GM18873 (cell line): ENCODE measurements around the gene MRPL54.
"Not testable (repeated sequence)": the region's sequence is repeated elsewhere in the genome, so short reads cannot be mapped to it uniquely, and the experiment has no call there.

Experiments
- ATAC-seq: cut with Tn5 transposase; IDR thresholded peaks from one replicate; pipeline ENCODE4 v1.9.1; 2021; ENCODE audit warnings: mild to moderate bottlenecking, moderate library complexity, moderate number of reproducible peaks; ENCODE audit not compliant: unreplicated experiment, low FRiP score

MRPL54 gene

GRCh38 chr19:3807131-3807480, 44.6 kb downstream of the MRPL54 start:
- ATAC-seq: no peak

- ATAC-seq: no peak
Measured at GRCh38 chr19:3807574-3808354, 45.3 kb downstream of the MRPL54 start.

GRCh38 chr19:3808420-3809143, 46.1 kb downstream of the MRPL54 start:
- no peak for ATAC-seq

- ATAC-seq: no peak
Measured at GRCh38 chr19:3809881-3810707, 47.6 kb downstream of the MRPL54 start.

- no peak for ATAC-seq
Measured at GRCh38 chr19:3810708-3811355, 48.4 kb downstream of the MRPL54 start.

- ATAC-seq: no peak
Measured at GRCh38 chr19:3813473-3814392, 51.3 kb downstream of the MRPL54 start.

GRCh38 chr19:3814648-3815047, 52.2 kb downstream of the MRPL54 start:
- no peak for ATAC-seq

- not testable (repeated sequence) for ATAC-seq
Measured at GRCh38 chr19:3816148-3816547, 53.7 kb downstream of the MRPL54 start.

GRCh38 chr19:3816566-3817218, 54.2 kb downstream of the MRPL54 start:
- ATAC-seq: no peak
